SK-N-SH (cell line): ENCODE measurements around the gene CYSLTR2. TPM values are rescaled to one million over a fixed set of nuclear protein-coding genes. Genes with fewer than 3 reads are reported as not detected.

ENCODE experiments used
- CTCF ChIA-PET: fragments of 300-600, 350-600 bp; formaldehyde crosslinking; extraction: SDS; loops from one replicate; lab custom pipeline; 2021; lab: Yijun Ruan, JAX
- POLR2A ChIA-PET: fragments of 350-600 bp; sonication (Branson Sonifier 250); formaldehyde crosslinking; extraction: SDS; loops from one replicate; lab custom pipeline; 2020; ENCODE audit warnings: antibody characterized with exemption, inconsistent platforms; lab: Yijun Ruan, JAX
- DNase-seq: peaks from one replicate; pipeline ENCODE4 v3.0.0; 2012
- H2AFZ ChIP-seq: fragments of 200-600 bp; sonication (generic); 2 replicates; pipeline ENCODE4 v1.8.1; 2016; ENCODE audit warnings: antibody characterized with exemption, mild to moderate bottlenecking, low read depth
- H3F3A ChIP-seq: fragments of 200-600 bp; sonication (generic); replicated peaks from 2 replicates; pipeline ENCODE3; 2016; ENCODE audit warnings: antibody characterized with exemption, mild to moderate bottlenecking; ENCODE audit not compliant: insufficient read depth
- H3K27ac ChIP-seq, 2 experiments: fragments of 200-500 bp in 1 of 2; fragments of 200-600 bp in 1 of 2; sonication (Bioruptor generic) in 1 of 2; sonication (generic), shearing (Covaris generic) in 1 of 2; 2 replicates each; pipeline versions ENCODE4 v1.5.1 to v1.6.1; 2014 to 2016; ENCODE audit warnings: low read depth in 2 of 2, inconsistent platforms in 1 of 2, low read length in 1 of 2, mild to moderate bottlenecking in 1 of 2, mixed read lengths in 1 of 2
- H3K27me3 ChIP-seq: fragments of 200-600 bp; sonication (generic), shearing (Covaris generic); 2 replicates; pipeline ENCODE4 v1.6.1; 2016; ENCODE audit warnings: mixed run types; ENCODE audit not compliant: insufficient read depth
- H3K36me3 ChIP-seq, 2 experiments: fragments of 200-500 bp in 1 of 2; fragments of 200-600 bp in 1 of 2; sonication (Bioruptor generic) in 1 of 2; sonication (generic) in 1 of 2; replicated peaks in 1 of 2; 2 replicates each; pipeline versions ENCODE3 to v1.5.1; 2014 to 2016; ENCODE audit warnings: low read length in 1 of 2, mild to moderate bottlenecking in 1 of 2; ENCODE audit not compliant: insufficient read depth in 2 of 2, control insufficient read depth in 1 of 2
- H3K4me1 ChIP-seq, 2 experiments: fragments of 200-500 bp in 1 of 2; fragments of 200-600 bp in 1 of 2; sonication (Bioruptor generic) in 1 of 2; sonication (generic), shearing (Covaris generic) in 1 of 2; 2 replicates each; pipeline versions ENCODE4 v1.5.1 to v1.6.1; 2014 to 2016; ENCODE audit warnings: low read depth in 1 of 2, low read length in 1 of 2, mixed run types in 1 of 2; ENCODE audit not compliant: insufficient read depth in 2 of 2, control insufficient read depth in 1 of 2
- H3K4me2 ChIP-seq: fragments of 200-600 bp; sonication (generic), shearing (Covaris generic); 2 replicates; pipeline ENCODE4 v1.6.1; 2017; ENCODE audit warnings: mixed run types
- H3K4me3 ChIP-seq, 2 experiments: fragments of 200-500 bp in 1 of 2; fragments of 200-600 bp in 1 of 2; sonication (Bioruptor generic) in 1 of 2; sonication (generic), shearing (Covaris generic) in 1 of 2; 2 replicates each; pipeline versions ENCODE4 v1.5.1 to v1.8.1; 2014 to 2016; ENCODE audit warnings: low read depth in 2 of 2, inconsistent platforms in 1 of 2, low read length in 1 of 2, mild to moderate bottlenecking in 1 of 2, mixed read lengths in 1 of 2, moderate library complexity in 1 of 2
- H3K79me2 ChIP-seq: fragments of 200-600 bp; sonication (generic); 2 replicates; pipeline ENCODE4 v1.8.1; 2017; ENCODE audit warnings: mild to moderate bottlenecking; ENCODE audit not compliant: insufficient read depth
- H3K9ac ChIP-seq: fragments of 200-600 bp; sonication (generic); 2 replicates; pipeline ENCODE4 v1.6.1; 2017; ENCODE audit warnings: mixed run types
- H3K9me2 ChIP-seq: fragments of 200-600 bp; sonication (generic); 2 replicates; pipeline ENCODE4 v1.6.1; 2017; ENCODE audit warnings: mixed run types
- H3K9me3 ChIP-seq: fragments of 200-600 bp; sonication (generic); 2 replicates; pipeline ENCODE4 v1.6.1; 2017; ENCODE audit warnings: mixed run types, mild to moderate bottlenecking, moderate library complexity
- H4K20me1 ChIP-seq: fragments of 200-600 bp; sonication (generic); 2 replicates; pipeline ENCODE4 v1.6.1; 2017; ENCODE audit warnings: mild to moderate bottlenecking, mixed run types; ENCODE audit not compliant: insufficient read depth
- CHD2 ChIP-seq: fragments of 150-350 bp; IDR thresholded peaks from 2 replicates; pipeline ENCODE4 v1.6.1; 2018; ENCODE audit warnings: low read length; ENCODE audit not compliant: partially characterized antibody
- EZH2phosphoT487 ChIP-seq: fragments of 200-600 bp; sonication (generic); IDR thresholded peaks from 2 replicates; pipeline ENCODE4 v1.6.1; 2017; ENCODE audit warnings: low read depth, mixed run types, mild to moderate bottlenecking, antibody characterized with exemption, moderate library complexity, borderline replicate concordance
- FOSL2 ChIP-seq: IDR thresholded peaks from 2 replicates; pipeline ENCODE4 v1.4.0; 2012; ENCODE audit warnings: low read depth, mild to moderate bottlenecking, moderate library complexity, borderline replicate concordance
- FOXJ3 ChIP-seq: sonication (generic); formaldehyde crosslinking; IDR thresholded peaks from 2 replicates; pipeline ENCODE4 v1.5.1; 2020; ENCODE audit warnings: mild to moderate bottlenecking, missing genetic modification reagents
- FOXM1 ChIP-seq: IDR thresholded peaks from 2 replicates; pipeline ENCODE4 v1.4.0; 2012; ENCODE audit warnings: low read depth, mild to moderate bottlenecking
- GATA2 ChIP-seq: sonication (generic); formaldehyde crosslinking; IDR thresholded peaks from 2 replicates; pipeline ENCODE4 v1.5.0; 2020; ENCODE audit warnings: mild to moderate bottlenecking, missing genetic modification reagents
- JUND ChIP-seq: IDR thresholded peaks from 2 replicates; pipeline ENCODE4 v1.4.0; 2012
- MEF2A ChIP-seq: IDR thresholded peaks from 2 replicates; pipeline ENCODE4 v1.4.0; 2012; ENCODE audit warnings: low read depth, borderline replicate concordance
- MXI1 ChIP-seq: IDR thresholded peaks from 2 replicates; pipeline ENCODE4 v1.6.1; 2012; ENCODE audit warnings: mild to moderate bottlenecking, low read depth, low read length, improper control_type of control experiment
- NRF1 ChIP-seq: IDR thresholded peaks from 2 replicates; pipeline ENCODE4 v1.6.1; 2012; ENCODE audit warnings: low read depth, mild to moderate bottlenecking, low read length
- POLR2AphosphoS5 ChIP-seq: IDR thresholded peaks from 2 replicates; pipeline ENCODE4 v1.6.1; 2012; ENCODE audit warnings: low read depth, low read length
- RAD21 ChIP-seq: IDR thresholded peaks from 2 replicates; pipeline ENCODE4 v1.6.1; 2012; ENCODE audit warnings: mild to moderate bottlenecking, low read length
- RCOR1 ChIP-seq: fragments of 150-350 bp; IDR thresholded peaks from 2 replicates; pipeline ENCODE4 v1.6.1; 2017; ENCODE audit warnings: antibody characterized with exemption, low read length
- SIN3A ChIP-seq: IDR thresholded peaks from 2 replicates; pipeline ENCODE4 v1.6.1; 2012; ENCODE audit warnings: low read depth, mild to moderate bottlenecking, low read length, moderate library complexity, borderline replicate concordance
- SMC3 ChIP-seq: IDR thresholded peaks from 2 replicates; pipeline ENCODE4 v1.6.1; 2012; ENCODE audit warnings: low read depth, low read length, improper control_type of control experiment
- TAF1 ChIP-seq: IDR thresholded peaks from 2 replicates; pipeline ENCODE4 v1.6.1; 2012; ENCODE audit warnings: low read depth, mild to moderate bottlenecking, low read length, moderate library complexity, borderline replicate concordance
- TCF12 ChIP-seq: IDR thresholded peaks from 2 replicates; pipeline ENCODE4 v1.4.0; 2012
- TEAD4 ChIP-seq: IDR thresholded peaks from 2 replicates; pipeline ENCODE4 v1.4.0; 2012; ENCODE audit warnings: mild to moderate bottlenecking, borderline replicate concordance; ENCODE audit not compliant: insufficient read depth
- WGBS: methylation state at CpG from one replicate; pipeline ENCODE4 v1.1.6; 2017; ENCODE audit warnings: low lambda C conversion rate; 5-methylcytosine and 5-hydroxymethylcytosine counted together
- polyA plus RNA-seq, 3 experiments: library from polyadenylated mRNA; depleted of rRNA; stranded (reverse); fragments of >200 nt; gene quantifications; 2 replicates each; pipeline ENCODE4 v1.2.3, GENCODE V29; 2012
- TF ChIP-seq, protein P1 (sequence below): IDR thresholded peaks from 2 replicates; pipeline ENCODE4; 2012
- TF ChIP-seq, protein P2 (sequence below): fragments of 150-350 bp; IDR thresholded peaks from 2 replicates; pipeline ENCODE4 v1.6.1; 2017; ENCODE audit warnings: antibody characterized with exemption, low read length, low read depth, borderline replicate concordance
- TF ChIP-seq, protein P3 (sequence below): fragments of 150-350 bp; IDR thresholded peaks from 2 replicates; pipeline ENCODE4 v1.6.1; 2016; ENCODE audit warnings: mild to moderate bottlenecking, low read depth, low read length
- TF ChIP-seq, protein P4 (sequence below): IDR thresholded peaks from 2 replicates; pipeline ENCODE4 v1.4.0; 2012; ENCODE audit warnings: low read depth, borderline replicate concordance

The CYSLTR2 gene
- polyA plus RNA-seq, 1 of the 3 experiments (the other 2 are of a cell fraction) = 0.12 TPM

DNA sequence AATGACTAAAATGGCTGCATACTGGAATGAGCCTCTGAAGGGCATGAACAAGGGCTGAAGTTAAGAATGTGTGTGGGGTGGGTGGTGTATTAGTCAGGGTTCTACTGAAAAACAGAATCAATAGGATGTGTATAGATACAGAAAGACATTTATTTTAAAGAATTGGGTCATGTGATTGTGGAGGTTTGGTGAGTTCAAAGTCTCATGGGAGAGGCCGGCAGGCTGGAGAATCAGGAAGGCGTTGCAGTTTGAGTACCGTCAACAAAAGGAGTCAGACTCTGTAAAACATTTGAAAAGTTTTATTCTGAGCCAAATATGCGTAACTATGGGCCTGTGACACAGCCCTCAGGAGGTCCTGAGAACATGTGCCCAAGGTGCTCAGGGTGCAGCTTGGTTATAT lies 24.5 kb upstream of the CYSLTR2 start:
- TF ChIP-seq NRF1 (no peak), TCF12 (no peak), POLR2AphosphoS5 (no peak), SIN3A (no peak), RCOR1 (no peak), MXI1 (no peak), JUND (no peak), MEF2A (no peak), EZH2phosphoT487 (no peak), CHD2 (no peak)
- TF ChIP-seq, protein P1, sequence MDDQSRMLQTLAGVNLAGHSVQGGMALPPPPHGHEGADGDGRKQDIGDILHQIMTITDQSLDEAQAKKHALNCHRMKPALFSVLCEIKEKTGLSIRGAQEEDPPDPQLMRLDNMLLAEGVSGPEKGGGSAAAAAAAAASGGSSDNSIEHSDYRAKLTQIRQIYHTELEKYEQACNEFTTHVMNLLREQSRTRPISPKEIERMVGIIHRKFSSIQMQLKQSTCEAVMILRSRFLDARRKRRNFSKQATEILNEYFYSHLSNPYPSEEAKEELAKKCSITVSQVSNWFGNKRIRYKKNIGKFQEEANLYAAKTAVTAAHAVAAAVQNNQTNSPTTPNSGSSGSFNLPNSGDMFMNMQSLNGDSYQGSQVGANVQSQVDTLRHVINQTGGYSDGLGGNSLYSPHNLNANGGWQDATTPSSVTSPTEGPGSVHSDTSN = no peak
- TF ChIP-seq, protein P2, sequence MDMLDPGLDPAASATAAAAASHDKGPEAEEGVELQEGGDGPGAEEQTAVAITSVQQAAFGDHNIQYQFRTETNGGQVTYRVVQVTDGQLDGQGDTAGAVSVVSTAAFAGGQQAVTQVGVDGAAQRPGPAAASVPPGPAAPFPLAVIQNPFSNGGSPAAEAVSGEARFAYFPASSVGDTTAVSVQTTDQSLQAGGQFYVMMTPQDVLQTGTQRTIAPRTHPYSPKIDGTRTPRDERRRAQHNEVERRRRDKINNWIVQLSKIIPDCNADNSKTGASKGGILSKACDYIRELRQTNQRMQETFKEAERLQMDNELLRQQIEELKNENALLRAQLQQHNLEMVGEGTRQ = no peak
- TF ChIP-seq, protein P3, sequence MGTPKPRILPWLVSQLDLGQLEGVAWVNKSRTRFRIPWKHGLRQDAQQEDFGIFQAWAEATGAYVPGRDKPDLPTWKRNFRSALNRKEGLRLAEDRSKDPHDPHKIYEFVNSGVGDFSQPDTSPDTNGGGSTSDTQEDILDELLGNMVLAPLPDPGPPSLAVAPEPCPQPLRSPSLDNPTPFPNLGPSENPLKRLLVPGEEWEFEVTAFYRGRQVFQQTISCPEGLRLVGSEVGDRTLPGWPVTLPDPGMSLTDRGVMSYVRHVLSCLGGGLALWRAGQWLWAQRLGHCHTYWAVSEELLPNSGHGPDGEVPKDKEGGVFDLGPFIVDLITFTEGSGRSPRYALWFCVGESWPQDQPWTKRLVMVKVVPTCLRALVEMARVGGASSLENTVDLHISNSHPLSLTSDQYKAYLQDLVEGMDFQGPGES = no peak
- Histone ChIP-seq H3K79me2 (no peaks in the 10 kb centered on the region), H3K4me2 (no peak overlapping the region), H2AFZ (no peak overlapping the region), H3K9me2 (no peaks in the 10 kb centered on the region), H3K4me1 (no peaks in the 10 kb centered on the region), H3K9me3 (no peaks in the 10 kb centered on the region), H3F3A (no peaks in the 10 kb centered on the region), H3K9ac (no peak overlapping the region), H3K4me3 (no peak overlapping the region), H3K27ac (no peak overlapping the region), H3K27me3 (no peaks in the 10 kb centered on the region), H3K36me3 (no peaks in the 10 kb centered on the region), H4K20me1 (no peaks in the 10 kb centered on the region)
- 84% methylated on average over 4 of the region's 4 CpGs for WGBS
- no peak for DNase-seq
- CTCF ChIA-PET = no interaction called here
- POLR2A ChIA-PET = no interaction called here

DNA sequence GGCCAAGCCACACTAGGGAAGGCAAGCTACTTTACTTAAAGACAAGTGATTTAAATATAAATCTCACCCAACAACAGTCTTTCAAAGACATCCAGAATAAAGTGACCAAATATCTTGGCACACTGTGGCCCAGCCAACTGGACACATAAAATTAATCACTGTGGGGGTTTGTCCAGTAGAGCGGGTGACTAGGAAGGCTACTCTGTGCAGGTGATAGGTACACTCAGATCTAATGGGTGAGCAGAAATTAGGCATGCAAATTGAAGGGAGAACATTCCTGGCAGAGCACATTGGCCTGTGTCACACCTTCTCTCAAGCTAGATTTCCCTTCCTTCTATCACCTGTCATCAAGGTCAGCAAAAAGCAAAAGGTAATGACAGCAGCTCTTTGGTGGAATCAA lies 23.4 kb upstream of the CYSLTR2 start:
- 43% methylated on average over 1 of the region's 1 CpG for WGBS
- H3K79me2 ChIP-seq = no peaks in the 10 kb centered on the region
- DNase-seq = no peak
- no peak overlapping the region for H3K4me2 ChIP-seq
- H3K36me3 ChIP-seq = no peaks in the 10 kb centered on the region
- no peak overlapping the region for H3K4me3 ChIP-seq
- H3K27me3 ChIP-seq = no peaks in the 10 kb centered on the region
- no peaks in the 10 kb centered on the region for H4K20me1 ChIP-seq
- H3F3A ChIP-seq = no peaks in the 10 kb centered on the region
- H3K9me2 ChIP-seq = no peaks in the 10 kb centered on the region
- ChIA-PET CTCF (no interaction called here), POLR2A (no interaction called here)
- no peak overlapping the region for H2AFZ ChIP-seq
- H3K9ac ChIP-seq = no peak overlapping the region
- H3K27ac ChIP-seq = no peak overlapping the region
- H3K4me1 ChIP-seq = no peaks in the 10 kb centered on the region
- 0 out of 2 replicates have a peak, but pooled peaks cover 6% of the 10 kb centered on the region for H3K9me3 ChIP-seq
- no peak for TF ChIP-seq RAD21
- TF ChIP-seq SIN3A = no peak
- no peak for TF ChIP-seq TAF1
- no peak for TF ChIP-seq FOXM1
- no peak for TF ChIP-seq GATA2
- TF ChIP-seq, protein P1 = no peak
- no peak for TF ChIP-seq SMC3
- TF ChIP-seq MEF2A = no peak
- no peak for TF ChIP-seq FOSL2
- TF ChIP-seq TEAD4 = no peak
- TF ChIP-seq, protein P4, sequence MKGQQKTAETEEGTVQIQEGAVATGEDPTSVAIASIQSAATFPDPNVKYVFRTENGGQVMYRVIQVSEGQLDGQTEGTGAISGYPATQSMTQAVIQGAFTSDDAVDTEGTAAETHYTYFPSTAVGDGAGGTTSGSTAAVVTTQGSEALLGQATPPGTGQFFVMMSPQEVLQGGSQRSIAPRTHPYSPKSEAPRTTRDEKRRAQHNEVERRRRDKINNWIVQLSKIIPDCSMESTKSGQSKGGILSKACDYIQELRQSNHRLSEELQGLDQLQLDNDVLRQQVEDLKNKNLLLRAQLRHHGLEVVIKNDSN = no peak
- TF ChIP-seq FOXJ3 (CRISPR knock-in tag) = no peak
- TF ChIP-seq JUND = no peak
